ENCODE results near the gene CHMP3. TPM values are rescaled to one million over a fixed set of nuclear protein-coding genes. Genes with fewer than 3 reads are reported as not detected.

CHMP3 gene
- total and polyA plus RNA-seq, 2 of the 13 experiments (the other 11 are each of a cell fraction or from before 2014, with no cell fraction given), result 64.1 to 114 TPM

- TF ChIP-seq ZBTB8A (CRISPR knock-in tag; IDR thresholded peaks at IDR 0.05; ENCODE audit: borderline replicate concordance, low read depth) (0 out of 2 replicates have a peak, but pooled peaks have one; percentile 15), SNAPC5 (CRISPR knock-in tag; IDR thresholded peaks at IDR 0.05; ENCODE audit: borderline replicate concordance) (0 out of 2 replicates have a peak, but pooled peaks have one; percentile 24), ZNF570 (CRISPR knock-in tag; IDR thresholded peaks at IDR 0.05; ENCODE audit: borderline replicate concordance) (peak; percentile 67; the same call in 1 of the 2 replicates), ZNF552 (CRISPR knock-in tag; IDR thresholded peaks at IDR 0.05; ENCODE audit: borderline replicate concordance) (peak; percentile 28; the same call in 1 of the 2 replicates), ZNF101 (CRISPR knock-in tag; IDR thresholded peaks at IDR 0.05; ENCODE audit: borderline replicate concordance, low read depth) (0 out of 2 replicates have a peak, but pooled peaks have one; percentile 81), MIXL1 (CRISPR knock-in tag; IDR thresholded peaks at IDR 0.05) (peak; percentile 1; the same call in 1 of the 2 replicates), ZNF574 (CRISPR knock-in tag; IDR thresholded peaks at IDR 0.05) (no peak), ZMYM2 (CRISPR knock-in tag; IDR thresholded peaks at IDR 0.05) (0 out of 2 replicates have a peak, but pooled peaks have one; percentile 68), RBAK (CRISPR knock-in tag; IDR thresholded peaks at IDR 0.05) (0 out of 2 replicates have a peak, but pooled peaks have one; percentile 42), KIAA2018 (CRISPR knock-in tag; IDR thresholded peaks at IDR 0.05; ENCODE audit: borderline replicate concordance) (0 out of 2 replicates have a peak, but pooled peaks have one; percentile 41), BRCA1 (CRISPR knock-in tag; IDR thresholded peaks at IDR 0.05) (no peak), ZNF577 (CRISPR knock-in tag; IDR thresholded peaks at IDR 0.05; ENCODE audit: borderline replicate concordance, low read depth) (peak; percentile 82; the same call in 1 of the 2 replicates), PREB (CRISPR knock-in tag; IDR thresholded peaks at IDR 0.05) (no peak), ZNF446 (CRISPR knock-in tag; IDR thresholded peaks at IDR 0.05) (peak; percentile 73; the same call in 1 of the 2 replicates), ZFP91 (CRISPR knock-in tag; IDR thresholded peaks at IDR 0.05; ENCODE audit: borderline replicate concordance) (no peak)
Measured at GRCh38 chr2:86562485-86562921, 740 bp downstream of the CHMP3 start (continued).

Data from HepG2 (cell line).